Tibial artery (tissue), 4 donors: Measurements from ENCODE around the gene RNU7-1.
A peak's percentile ranks its signal among the peaks of the same experiment; 100 is the strongest.

Experiments
- DNase-seq, 2 donors: peaks; one replicate each; pipeline ENCODE4 v3.0.0-alpha.2; 2019
- H3K27ac ChIP-seq, 2 donors: fragments of 200-600 bp; sonication (generic) in 1 of 2; 1 replicate in 1 of 2; 2 replicates in 1 of 2; pipeline ENCODE4 v1.5.1; 2018 to 2019; ENCODE audit warnings: mild to moderate bottlenecking in 1 of 2
- H3K27me3 ChIP-seq, 2 donors: fragments of 200-600 bp; sonication (generic) in 1 of 2; one replicate each; pipeline versions ENCODE4 v1.5.1 to v1.6.0; 2016 to 2019
- H3K36me3 ChIP-seq, 3 donors: fragments of 200-600 bp; sonication (generic) in 2 of 3; one replicate each; pipeline ENCODE4 v1.5.1; 2016 to 2019; ENCODE audit warnings: mild to moderate bottlenecking in 2 of 3
- H3K4me1 ChIP-seq, 4 donors: fragments of 200-600 bp; sonication (generic) in 2 of 4; 1 replicate in 3 of 4; 2 replicates in 1 of 4; pipeline ENCODE4 v1.5.1; 2016 to 2019
- H3K4me3 ChIP-seq, 2 donors: fragments of 200-600 bp; sonication (generic) in 1 of 2; 1 replicate in 1 of 2; 2 replicates in 1 of 2; pipeline ENCODE4 v1.5.1; 2018 to 2019; ENCODE audit warnings: mild to moderate bottlenecking in 2 of 2
- H3K9me3 ChIP-seq, 3 donors: fragments of 200-600 bp; sonication (generic) in 1 of 3; one replicate each; pipeline ENCODE4 v1.5.1; 2016 to 2019
- intact Hi-C: fragments of 100-400 bp; cut with DNase I; formaldehyde crosslinking; loops from one replicate; pipeline ENCODE4 v1.15.0; 2023; ENCODE audit warnings: low total_unique reads
- TF ChIP-seq, protein P1 (sequence below), 2 experiments: fragments of 200-600 bp in 1 of 2; fragments of 450-650 bp in 1 of 2; IDR thresholded peaks; one replicate each; pipeline ENCODE4 v1.5.1; 2017 to 2019; ENCODE audit warnings: antibody characterized with exemption in 2 of 2, mild to moderate bottlenecking in 1 of 2, moderate library complexity in 1 of 2

RNU7-1 gene

DNA sequence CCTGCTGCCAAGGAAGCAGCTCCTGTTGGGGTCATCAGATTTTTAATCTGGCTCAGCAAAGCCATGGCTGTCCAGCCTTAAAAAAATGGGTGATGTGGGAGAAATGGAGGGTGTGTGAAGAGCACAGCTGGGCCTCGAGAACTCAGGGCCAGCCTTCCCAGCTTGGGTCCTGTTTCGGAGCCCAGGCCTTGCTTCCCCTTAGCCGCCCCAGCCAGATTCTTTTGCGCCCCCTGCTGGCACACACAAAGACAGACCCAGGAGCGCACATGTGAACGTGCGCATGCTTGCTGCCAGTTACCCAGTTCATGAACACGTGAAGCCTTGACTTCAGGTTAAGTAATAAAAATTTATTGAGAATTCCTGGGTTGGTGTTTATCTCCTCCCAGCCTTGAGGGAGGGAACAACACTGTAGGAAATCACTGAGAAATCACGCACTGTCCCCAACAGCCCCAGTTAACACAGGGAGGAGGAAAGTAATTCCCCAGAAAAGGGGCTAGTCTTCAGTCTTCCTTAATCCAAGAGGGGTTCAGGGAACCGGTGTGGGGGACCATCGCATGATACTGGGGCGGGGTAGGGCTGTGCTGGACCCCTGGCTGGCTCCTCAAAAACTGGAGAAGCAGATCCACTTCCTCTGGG lies 21.5 kb downstream of the RNU7-1 start:
- peak; percentile 76 to 89 for DNase-seq
- H3K27me3 ChIP-seq: no peaks in the 10 kb centered on the region
- TF ChIP-seq, protein P1, sequence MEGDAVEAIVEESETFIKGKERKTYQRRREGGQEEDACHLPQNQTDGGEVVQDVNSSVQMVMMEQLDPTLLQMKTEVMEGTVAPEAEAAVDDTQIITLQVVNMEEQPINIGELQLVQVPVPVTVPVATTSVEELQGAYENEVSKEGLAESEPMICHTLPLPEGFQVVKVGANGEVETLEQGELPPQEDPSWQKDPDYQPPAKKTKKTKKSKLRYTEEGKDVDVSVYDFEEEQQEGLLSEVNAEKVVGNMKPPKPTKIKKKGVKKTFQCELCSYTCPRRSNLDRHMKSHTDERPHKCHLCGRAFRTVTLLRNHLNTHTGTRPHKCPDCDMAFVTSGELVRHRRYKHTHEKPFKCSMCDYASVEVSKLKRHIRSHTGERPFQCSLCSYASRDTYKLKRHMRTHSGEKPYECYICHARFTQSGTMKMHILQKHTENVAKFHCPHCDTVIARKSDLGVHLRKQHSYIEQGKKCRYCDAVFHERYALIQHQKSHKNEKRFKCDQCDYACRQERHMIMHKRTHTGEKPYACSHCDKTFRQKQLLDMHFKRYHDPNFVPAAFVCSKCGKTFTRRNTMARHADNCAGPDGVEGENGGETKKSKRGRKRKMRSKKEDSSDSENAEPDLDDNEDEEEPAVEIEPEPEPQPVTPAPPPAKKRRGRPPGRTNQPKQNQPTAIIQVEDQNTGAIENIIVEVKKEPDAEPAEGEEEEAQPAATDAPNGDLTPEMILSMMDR (IDR thresholded peaks at IDR 0.05): peak; percentile 84 to 91
- peaks cover 32 to 43% (median 42%) of the 10 kb centered on the region in 3 donors for H3K36me3 ChIP-seq
- H3K27ac ChIP-seq: peak overlapping the region; percentile 40 to 72
- H3K4me1 ChIP-seq: peaks cover 10 to 52% (median 33%) of the 10 kb centered on the region in 4 donors
- no peaks in the 10 kb centered on the region for H3K9me3 ChIP-seq
- H3K4me3 ChIP-seq: no peak overlapping the region
- intact Hi-C loops: loop anchor here (2.0 to 5.0 kb wide), 2 partner anchors 40 to 98 kb away; partner anchors contain the start of gene TPI1

DNA sequence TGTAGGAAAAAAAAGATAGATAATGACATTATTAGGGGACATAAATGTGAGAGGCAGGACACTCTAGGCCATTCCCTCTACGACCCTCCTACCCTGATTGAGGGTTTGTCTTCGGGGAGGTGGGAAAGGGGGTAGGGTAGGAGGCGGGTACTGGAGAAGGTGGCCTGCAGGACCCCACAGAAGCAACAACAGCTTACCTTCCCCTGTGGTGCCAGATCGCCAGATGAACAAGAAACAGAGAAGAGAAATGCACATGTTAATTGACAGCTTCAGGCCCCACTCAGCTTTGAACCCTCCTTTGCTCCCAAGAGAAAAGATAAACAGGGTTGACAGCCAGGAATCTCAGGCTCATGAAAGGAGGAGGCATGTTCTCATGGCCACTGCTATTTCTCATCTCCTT lies 22.1 kb downstream of the RNU7-1 start:
- intact Hi-C loops: loop anchor here (2.0 to 5.0 kb wide), 2 partner anchors 41 to 98 kb away; partner anchors contain the start of gene TPI1
- DNase-seq: no peak
- peaks cover 10 to 49% (median 33%) of the 10 kb centered on the region in 4 donors for H3K4me1 ChIP-seq
- no peak overlapping the region for H3K4me3 ChIP-seq
- H3K9me3 ChIP-seq: no peaks in the 10 kb centered on the region
- H3K36me3 ChIP-seq: peaks cover 32 to 43% (median 42%) of the 10 kb centered on the region in 3 donors
- H3K27ac ChIP-seq: peak overlapping the region in 1 of 2 donors; percentile 47
- TF ChIP-seq, protein P1 (IDR thresholded peaks at IDR 0.05): no peak
- H3K27me3 ChIP-seq: no peaks in the 10 kb centered on the region

DNA sequence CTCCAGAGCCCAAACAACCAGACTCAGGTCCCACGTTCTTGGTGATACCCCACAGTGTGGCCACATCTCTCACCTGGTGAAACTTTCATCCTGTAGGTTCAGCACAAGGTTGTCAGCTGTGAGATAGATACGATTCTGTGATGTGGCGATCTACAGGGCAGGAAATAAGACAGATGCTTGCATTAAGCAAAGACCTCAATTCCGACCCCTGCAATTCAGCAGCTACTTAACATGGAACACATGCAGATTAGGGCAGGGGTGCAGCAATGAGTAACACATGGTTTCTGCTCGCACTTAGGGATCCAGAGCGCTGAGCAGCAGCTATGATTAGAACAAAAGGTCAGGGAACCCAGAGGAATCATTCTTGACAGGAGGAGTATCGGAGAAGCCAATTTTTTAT lies 22.7 kb downstream of the RNU7-1 start:
- H3K9me3 ChIP-seq: no peaks in the 10 kb centered on the region
- H3K27me3 ChIP-seq: no peaks in the 10 kb centered on the region
- DNase-seq: no peak
- peaks cover 10 to 46% (median 33%) of the 10 kb centered on the region in 4 donors for H3K4me1 ChIP-seq
- peaks cover 32 to 43% (median 42%) of the 10 kb centered on the region in 3 donors for H3K36me3 ChIP-seq
- no peak overlapping the region for H3K27ac ChIP-seq
- no peak overlapping the region for H3K4me3 ChIP-seq
- intact Hi-C loops: loop anchor here (5.0 kb wide), 1 partner anchor 99 kb away; the partner anchor contains the start of gene TPI1
- TF ChIP-seq, protein P1 (IDR thresholded peaks at IDR 0.05): no peak

DNA sequence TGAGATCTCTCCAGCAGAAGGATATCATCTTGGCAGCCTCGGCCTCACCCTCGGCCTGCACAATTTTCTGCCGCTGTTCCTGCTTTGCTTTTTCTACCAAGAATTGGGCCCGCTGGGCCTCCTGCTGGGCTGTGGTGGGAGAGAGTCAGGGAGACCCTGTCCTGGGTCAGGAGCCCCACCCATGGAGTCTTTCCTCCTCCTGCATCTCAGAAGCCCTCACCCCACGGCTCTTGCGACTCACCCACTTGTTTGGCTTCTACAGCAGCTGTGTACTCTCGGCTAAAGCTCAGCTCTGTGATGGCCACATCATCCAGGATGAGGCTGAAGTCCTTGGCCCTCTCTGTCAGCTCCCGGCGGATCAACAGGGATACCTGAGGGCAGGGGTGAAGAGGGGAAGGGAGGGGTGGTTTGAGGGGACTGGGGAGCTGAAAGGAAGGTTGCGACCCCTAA lies 24.1 kb downstream of the RNU7-1 start:
- no peak for DNase-seq
- H3K36me3 ChIP-seq: peaks cover 32 to 43% (median 42%) of the 10 kb centered on the region in 3 donors
- no peak overlapping the region for H3K27ac ChIP-seq
- no peak overlapping the region for H3K4me3 ChIP-seq
- intact Hi-C loops: loop anchor here (5.0 kb wide), 1 partner anchor 100 kb away; the partner anchor contains the start of gene TPI1
- no peaks in the 10 kb centered on the region for H3K9me3 ChIP-seq
- H3K4me1 ChIP-seq: peaks cover 10 to 39% (median 27%) of the 10 kb centered on the region in 4 donors
- H3K27me3 ChIP-seq: no peaks in the 10 kb centered on the region
- TF ChIP-seq, protein P1 (IDR thresholded peaks at IDR 0.05): no peak

DNA sequence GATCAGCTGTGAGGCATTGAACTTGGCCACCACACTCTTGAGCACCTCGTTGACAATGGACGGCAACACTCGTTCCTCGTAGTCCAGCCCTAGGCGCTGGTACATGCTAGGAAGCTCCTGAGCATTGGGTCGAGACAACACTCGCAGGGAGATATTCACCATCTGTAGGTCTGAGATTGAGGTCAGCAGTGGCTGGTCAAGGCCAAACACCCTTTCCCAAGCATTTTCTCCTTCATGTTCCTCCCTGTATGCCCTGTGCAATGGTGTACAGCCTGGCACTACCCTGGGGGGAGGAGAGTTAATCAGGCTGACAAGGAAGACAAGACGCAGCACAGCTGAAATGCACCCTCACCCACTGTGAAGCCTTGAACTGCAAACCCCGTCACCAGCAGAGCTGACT lies 24.8 kb downstream of the RNU7-1 start:
- TF ChIP-seq, protein P1 (IDR thresholded peaks at IDR 0.05): no peak
- intact Hi-C loops: loop anchor here (5.0 kb wide), 1 partner anchor 101 kb away; the partner anchor contains the start of gene TPI1
- Histone ChIP-seq H3K27ac (no peak overlapping the region), H3K4me1 (peaks cover 10 to 39% (median 27%) of the 10 kb centered on the region in 4 donors), H3K36me3 (peaks cover 32 to 45% (median 42%) of the 10 kb centered on the region in 3 donors), H3K9me3 (no peaks in the 10 kb centered on the region), H3K27me3 (no peaks in the 10 kb centered on the region), H3K4me3 (no peak overlapping the region)
- DNase-seq: no peak
